ENCODE results near the gene DSP. TPM values are rescaled to one million over a fixed set of nuclear protein-coding genes. Genes with fewer than 3 reads are reported as not detected.

The DSP gene
- total and polyA plus RNA-seq, 10 of the 15 experiments (the other 5 are each of a cell fraction or from before 2014, with no cell fraction given), result under 0.01 to 0.36 (median 0.04) TPM; not detected in 4

DNA sequence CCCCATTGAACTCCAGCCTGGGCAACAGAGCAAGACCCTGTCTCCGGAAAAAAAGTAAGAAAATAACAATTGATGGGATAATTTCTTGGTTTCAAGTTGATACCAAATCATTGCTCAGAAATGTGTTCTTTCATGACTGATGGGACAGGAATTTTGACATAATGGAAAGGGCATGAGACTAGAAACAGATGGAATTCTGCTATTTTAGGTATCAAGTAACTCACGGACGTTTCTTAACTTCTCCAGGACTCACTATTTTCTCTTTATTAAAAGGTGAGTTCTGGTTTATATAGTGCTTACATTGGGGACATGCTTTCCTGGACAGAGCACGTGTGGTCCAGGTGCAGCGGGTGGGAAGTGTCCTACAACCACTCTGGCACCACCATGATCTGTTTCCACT lies 6.0 kb upstream of the DSP start:
- Histone ChIP-seq H3K4me2 (ENCODE audit: control insufficient read depth, insufficient read depth) (no peak overlapping the region), H3K9ac (ENCODE audit: control insufficient read depth, insufficient read depth, low read length) (no peak overlapping the region), H3K79me2 (ENCODE audit: control insufficient read depth, insufficient read depth, low read length) (no peaks in the 10 kb centered on the region), H3K4me3 (no peak overlapping the region), H2AFZ (ENCODE audit: control insufficient read depth, low read depth, low read length) (no peak overlapping the region), H3K27me3 (replicated peaks in 1 of 2; ENCODE audit: control insufficient read depth in 2 of 2, insufficient read depth in 2 of 2, low read length in 1 of 2) (peaks cover 1 to 4% of the 10 kb centered on the region in 2 experiments), H4K20me1 (ENCODE audit: control insufficient read depth, insufficient read depth) (no peaks in the 10 kb centered on the region), H3K36me3 (ENCODE audit: control insufficient read depth in 2 of 2, insufficient read depth in 2 of 2, low read length in 1 of 2) (no peaks in the 10 kb centered on the region), H3K4me1 (ENCODE audit: control insufficient read depth, insufficient read depth, low read length) (no peaks in the 10 kb centered on the region), H3K27ac (ENCODE audit: control insufficient read depth, insufficient read depth) (no peak overlapping the region), H3K9me3 (replicated peaks; ENCODE audit: control insufficient read depth, insufficient read depth, low read length) (no peaks in the 10 kb centered on the region)
- FAIRE-seq (no peak), ATAC-seq (no peak), DNase-seq (ENCODE audit: low read depth, low spot score) (no peak)
- TF ChIP-seq RCOR1 (conservative IDR thresholded peaks at IDR 0.05; ENCODE audit: low read depth, low read length) (no peak), DPF2 (IDR thresholded peaks at IDR 0.05) (no peak), HDAC2 (IDR thresholded peaks at IDR 0.05) (no peak), ATF7 (IDR thresholded peaks at IDR 0.05; ENCODE audit: low read depth) (no peak), BCL3 (IDR thresholded peaks at IDR 0.05; ENCODE audit: borderline replicate concordance, insufficient read depth, low read depth, low read length, poor library complexity, severe bottlenecking) (no peak), PRDM15 (CRISPR knock-in tag; IDR thresholded peaks at IDR 0.05) (no peak), CUX1 (IDR thresholded peaks at IDR 0.05; ENCODE audit: insufficient replicate concordance, low read depth, low read length) (no peak)
- TF ChIP-seq, protein P1, sequence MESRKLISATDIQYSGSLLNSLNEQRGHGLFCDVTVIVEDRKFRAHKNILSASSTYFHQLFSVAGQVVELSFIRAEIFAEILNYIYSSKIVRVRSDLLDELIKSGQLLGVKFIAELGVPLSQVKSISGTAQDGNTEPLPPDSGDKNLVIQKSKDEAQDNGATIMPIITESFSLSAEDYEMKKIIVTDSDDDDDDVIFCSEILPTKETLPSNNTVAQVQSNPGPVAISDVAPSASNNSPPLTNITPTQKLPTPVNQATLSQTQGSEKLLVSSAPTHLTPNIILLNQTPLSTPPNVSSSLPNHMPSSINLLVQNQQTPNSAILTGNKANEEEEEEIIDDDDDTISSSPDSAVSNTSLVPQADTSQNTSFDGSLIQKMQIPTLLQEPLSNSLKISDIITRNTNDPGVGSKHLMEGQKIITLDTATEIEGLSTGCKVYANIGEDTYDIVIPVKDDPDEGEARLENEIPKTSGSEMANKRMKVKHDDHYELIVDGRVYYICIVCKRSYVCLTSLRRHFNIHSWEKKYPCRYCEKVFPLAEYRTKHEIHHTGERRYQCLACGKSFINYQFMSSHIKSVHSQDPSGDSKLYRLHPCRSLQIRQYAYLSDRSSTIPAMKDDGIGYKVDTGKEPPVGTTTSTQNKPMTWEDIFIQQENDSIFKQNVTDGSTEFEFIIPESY (IDR thresholded peaks at IDR 0.05), result no peak
- ChIA-PET CTCF (interaction anchor here (0.8 kb wide), 1 partner anchor 10 kb away, joined by 3 read pairs; no protein-coding TSS in a partner anchor), POLR2A (no interaction called here), SMC1A (ENCODE audit: uncharacterized antibody, unreplicated experiment) (no interaction called here), RAD21 (ENCODE audit: unreplicated experiment) (no interaction called here)
- WGBS (ENCODE audit: insufficient coverage, insufficient replicate concordance, low lambda C conversion rate, missing lambda C conversion rate), result 52% methylated on average over 5 of the region's 5 CpGs
- no TSS peak for BruUV-seq (replicated peaks)
- intact Hi-C loops (cut with micrococcal nuclease; ENCODE audit: unreplicated experiment) (no loop called here), in situ Hi-C loops (cut with MboI) (no loop called here)
